ENCODE results near the gene HDAC10.

- TF ChIP-seq CTCF (IDR thresholded peaks at IDR 0.05) (no peak), POLR2A (IDR thresholded peaks at IDR 0.05) (no peak), EP300 (IDR thresholded peaks at IDR 0.05) (no peak)
Observed at GRCh38 chr22:50285568-50286229, 34.6 kb upstream of the HDAC10 start.
